Small intestine (tissue), 7 donors: ENCODE data around the gene GPER1. TPM values are rescaled to one million over a fixed set of nuclear protein-coding genes. Genes with fewer than 3 reads are reported as not detected.
A peak's percentile ranks its signal among the peaks of the same experiment; 100 is the strongest.

ENCODE experiments used
- DNase-seq, 2 donors: peaks; one replicate each; pipeline versions ENCODE4 v3.0.0 to v3.0.0-alpha.2; 2013
- FAIRE-seq: peaks from 2 replicates; lab custom pipeline; 2012; peaks lifted over from hg19 to GRCh38; lab: Jason Lieb, UNC
- H3K27ac ChIP-seq, 3 donors: one replicate each; pipeline ENCODE4 v1.5.1; 2013; ENCODE audit warnings: low read length in 2 of 3, mild to moderate bottlenecking in 2 of 3, control low read depth in 1 of 3, inconsistent platforms in 1 of 3, low read depth in 1 of 3, moderate library complexity in 1 of 3
- H3K27me3 ChIP-seq, 3 donors: one replicate each; pipeline ENCODE4 v1.6.1; 2013; ENCODE audit warnings: low read length in 3 of 3, inconsistent platforms in 1 of 3; ENCODE audit not compliant: control insufficient read depth in 3 of 3, insufficient read depth in 3 of 3
- H3K36me3 ChIP-seq, 3 donors: one replicate each; pipeline ENCODE4 v1.6.1; 2013; ENCODE audit warnings: low read length in 3 of 3, inconsistent platforms in 1 of 3, low read depth in 1 of 3, mild to moderate bottlenecking in 1 of 3, moderate library complexity in 1 of 3; ENCODE audit not compliant: control insufficient read depth in 3 of 3, insufficient read depth in 2 of 3
- H3K4me1 ChIP-seq, 3 donors: one replicate each; pipeline ENCODE4 v1.6.1; 2013; ENCODE audit warnings: low read length in 2 of 3, inconsistent platforms in 1 of 3, low read depth in 1 of 3, mild to moderate bottlenecking in 1 of 3, moderate library complexity in 1 of 3; ENCODE audit not compliant: control insufficient read depth in 3 of 3, insufficient read depth in 2 of 3
- H3K4me3 ChIP-seq, 3 donors: one replicate each; pipeline ENCODE4 v1.5.1; 2013; ENCODE audit warnings: low read length in 3 of 3, control low read depth in 1 of 3, inconsistent platforms in 1 of 3, low read depth in 1 of 3, mild to moderate bottlenecking in 1 of 3, moderate library complexity in 1 of 3
- H3K9me3 ChIP-seq, 2 donors: one replicate each; pipeline ENCODE4 v1.6.1; 2013; ENCODE audit warnings: low read depth in 1 of 2, low read length in 1 of 2; ENCODE audit not compliant: control insufficient read depth in 2 of 2, insufficient read depth in 1 of 2
- WGBS, 3 donors: extraction: QIAGEN DNeasy Blood & Tissue Kit; methylation state at CpG; one replicate each; pipeline ENCODE4 v1.1.7; 2013; 5-methylcytosine and 5-hydroxymethylcytosine counted together
- polyA plus RNA-seq, 4 donors: library from polyadenylated mRNA; stranded (reverse) in 3 of 4; unstranded in 1 of 4; fragments of 200-250 nt in 3 of 4; fragments of 120-200 nt in 1 of 4; gene quantifications; one replicate each; pipeline versions ENCODE4 v1.2.1 to v1.2.3, GENCODE V29; 2013
- donor health status: healthy with polysubstance abuse.
- donor health status: control.
- donor health status: control.
- donor health status: Bipolar disorder and iron deficiency.
- donor health status: healthy.

GPER1 gene
- polyA plus RNA-seq, 4 donors = 0.54 to 4.7 (median 0.99) TPM

GRCh38 chr7:1044189-1045068 is 43.5 kb upstream of the GPER1 start, which contains the start of gene GPR146:
Gene GPR146 (plus strand): TSS chr7:1044546. CDS start chr7:1057516, 12,970 bp downstream.
- Histone ChIP-seq H3K4me1 (peaks cover 0 to 41% (median 0%) of the 10 kb centered on the region in 3 donors), H3K27ac (peak within 1 kb of the TSS; percentile 47 to 91 (median 78)), H3K9me3 (no peaks in the 10 kb centered on the region), H3K27me3 (no peaks in the 10 kb centered on the region), H3K36me3 (peaks cover 0 to 13% (median 0%) of the 10 kb centered on the region in 3 donors), H3K4me3 (peak within 1 kb of the TSS; percentile 53 to 61 (median 60))
- FAIRE-seq = no peak
- WGBS, 3 donors = 0 to 1% (median 1%) methylated on average over 58 to 74 of the region's 74 CpGs
- DNase-seq = peak; percentile 90 to 97

GRCh38 chr7:1045069-1046063 is 42.5 kb upstream of the GPER1 start:
- H3K9me3 ChIP-seq = no peaks in the 10 kb centered on the region
- no peaks in the 10 kb centered on the region for H3K27me3 ChIP-seq
- H3K27ac ChIP-seq = peak overlapping the region in 1 of 3 donors; percentile 75
- H3K4me1 ChIP-seq = peaks cover 0 to 41% (median 0%) of the 10 kb centered on the region in 3 donors
- 51 to 74% (median 59%) methylated on average over 21 of the region's 21 CpGs for WGBS, 3 donors
- peak in 1 of 2 donors; percentile 67 for DNase-seq
- H3K4me3 ChIP-seq = peak overlapping the region in 2 of 3 donors; percentile 45 to 60
- H3K36me3 ChIP-seq = peaks cover 0 to 17% (median 0%) of the 10 kb centered on the region in 3 donors
- no peak for FAIRE-seq

GRCh38 chr7:1046722-1047679 is 40.9 kb upstream of the GPER1 start:
- Histone ChIP-seq H3K9me3 (no peaks in the 10 kb centered on the region), H3K4me3 (no peak overlapping the region), H3K27me3 (no peaks in the 10 kb centered on the region), H3K27ac (no peak overlapping the region), H3K4me1 (peaks cover 0 to 41% (median 0%) of the 10 kb centered on the region in 3 donors), H3K36me3 (peaks cover 0 to 25% (median 0%) of the 10 kb centered on the region in 3 donors)
- no peak for FAIRE-seq
- WGBS, 3 donors = 22 to 62% (median 38%) methylated on average over 15 of the region's 15 CpGs
- DNase-seq = peak; percentile 45 to 71

DNA sequence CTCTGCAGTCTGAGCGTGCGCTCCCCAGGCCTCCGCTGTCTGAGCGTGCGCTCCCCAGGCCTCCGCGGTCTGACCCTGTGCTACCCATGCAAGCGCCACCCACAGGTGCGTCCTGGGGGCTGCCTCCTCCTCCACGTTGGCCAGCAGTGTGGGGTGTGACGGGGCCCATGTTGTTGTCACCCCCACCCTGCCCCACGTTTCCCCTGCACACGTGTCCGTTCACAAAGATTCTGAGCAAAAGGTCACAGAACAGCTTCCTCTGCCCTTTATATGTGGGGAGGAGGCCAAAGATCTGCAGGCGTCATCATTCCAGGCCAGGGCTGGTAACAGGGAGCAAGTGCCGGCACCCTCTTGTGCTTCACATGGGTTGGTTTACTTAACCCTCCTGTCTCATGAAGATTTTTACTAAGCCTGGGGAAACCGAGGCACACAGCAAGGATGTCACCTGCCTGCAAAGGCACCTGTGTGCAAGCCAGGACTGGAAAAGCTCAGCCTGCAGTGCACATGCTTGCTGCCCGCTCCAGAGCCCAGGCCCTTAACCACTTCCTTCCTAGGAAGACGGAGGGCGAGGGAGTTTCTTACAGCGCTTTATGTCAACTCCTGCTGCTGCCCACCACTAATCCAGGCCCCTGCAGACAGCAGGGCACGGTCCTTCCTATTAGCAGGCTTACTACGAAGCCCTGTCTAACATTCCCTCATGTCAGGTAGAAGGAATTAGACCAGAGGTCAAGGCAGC is 38.7 kb upstream of the GPER1 start:
- Histone ChIP-seq H3K36me3 (peaks cover 0 to 36% (median 0%) of the 10 kb centered on the region in 3 donors), H3K4me1 (peaks cover 0 to 30% (median 0%) of the 10 kb centered on the region in 3 donors), H3K27me3 (no peaks in the 10 kb centered on the region), H3K4me3 (no peak overlapping the region), H3K9me3 (no peaks in the 10 kb centered on the region), H3K27ac (no peak overlapping the region)
- DNase-seq (no peak), FAIRE-seq (no peak)
- WGBS, 3 donors = 69 to 82% (median 74%) methylated on average over 23 of the region's 23 CpGs

GRCh38 chr7:1049801-1050200 is 38.1 kb upstream of the GPER1 start:
- FAIRE-seq = no peak
- Histone ChIP-seq H3K36me3 (peaks cover 0 to 38% (median 0%) of the 10 kb centered on the region in 3 donors), H3K9me3 (no peaks in the 10 kb centered on the region), H3K27ac (no peak overlapping the region), H3K4me1 (peaks cover 0 to 35% (median 0%) of the 10 kb centered on the region in 3 donors), H3K4me3 (no peak overlapping the region), H3K27me3 (no peaks in the 10 kb centered on the region)
- no peak for DNase-seq
- WGBS, 3 donors = 86 to 91% (median 86%) methylated on average over 8 of the region's 8 CpGs

DNA sequence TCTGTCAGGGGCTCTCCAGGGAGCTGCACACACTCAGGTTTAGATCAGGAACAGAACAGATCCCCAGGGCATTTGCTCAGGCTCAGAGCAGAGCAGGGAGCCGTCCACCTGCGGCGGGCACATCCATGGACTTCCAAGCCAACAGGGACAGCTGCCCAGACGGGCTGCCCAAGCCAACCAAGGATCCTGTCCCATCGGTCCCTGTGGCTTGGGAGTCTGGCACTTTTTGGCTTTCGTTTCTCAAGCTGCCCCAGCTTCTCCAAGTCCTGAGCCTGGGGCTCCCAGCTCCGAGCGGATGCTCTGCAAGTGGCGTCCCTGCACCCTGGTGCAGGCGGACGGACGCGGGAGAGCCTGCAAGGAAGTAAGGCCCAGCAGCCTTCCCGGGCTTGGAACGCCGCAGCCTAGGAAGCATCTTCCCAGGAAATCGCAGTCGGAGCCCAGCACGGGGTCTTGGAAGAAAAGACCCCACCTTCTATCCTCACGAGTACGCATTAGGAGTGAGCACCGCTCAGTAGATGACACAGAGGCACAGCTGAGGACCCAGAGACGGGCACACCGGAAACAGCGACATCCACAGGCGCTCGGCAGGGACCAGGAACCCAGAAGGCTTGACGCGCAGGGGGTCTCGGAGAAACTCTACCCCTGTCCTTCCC is 37.5 kb upstream of the GPER1 start:
- 90 to 93% (median 93%) methylated on average over 24 to 30 of the region's 30 CpGs for WGBS, 3 donors
- FAIRE-seq (no peak), DNase-seq (no peak)
- Histone ChIP-seq H3K4me1 (peaks cover 0 to 32% (median 0%) of the 10 kb centered on the region in 3 donors), H3K9me3 (no peaks in the 10 kb centered on the region), H3K36me3 (peaks cover 0 to 39% (median 0%) of the 10 kb centered on the region in 3 donors), H3K27me3 (no peaks in the 10 kb centered on the region), H3K27ac (no peak overlapping the region), H3K4me3 (no peak overlapping the region)
